ENCODE measurements around the gene CEPT1.
A peak's percentile ranks its signal among the peaks of the same experiment; 100 is the strongest.
"Not testable (repeated sequence)": the region's sequence is repeated elsewhere in the genome, so short reads cannot be mapped to it uniquely, and the experiment has no call there.

The CEPT1 gene

GRCh38 chr1:111139956-111140679, at the start of gene CEPT1, which contains the start of gene DRAM2:
CEPT1 (plus strand) TSS chr1:111140223; CDS start chr1:111147715, 7,492 bp downstream.
DRAM2 (minus strand) TSS chr1:111140093; CDS start chr1:111131554, 8,539 bp downstream.
- peak; percentile 93 to 95 for DNase-seq

- not testable (repeated sequence) for DNase-seq
Measured at GRCh38 chr1:111095421-111095820, 44.6 kb upstream of the CEPT1 start.

- no peak for DNase-seq
Measured at GRCh38 chr1:111097356-111098099, 42.5 kb upstream of the CEPT1 start.

GRCh38 chr1:111099289-111099688, 40.7 kb upstream of the CEPT1 start:
- no peak for DNase-seq

- no peak for DNase-seq
Measured at GRCh38 chr1:111101854-111102642, 38.0 kb upstream of the CEPT1 start.

- no peak for DNase-seq
Measured at GRCh38 chr1:111104981-111105380, 35.0 kb upstream of the CEPT1 start.

GRCh38 chr1:111110197-111110899, 29.7 kb upstream of the CEPT1 start:
- DNase-seq: no peak

GRCh38 chr1:111116496-111116895, 23.5 kb upstream of the CEPT1 start:
- DNase-seq: no peak

GRCh38 chr1:111126354-111126753, 13.7 kb upstream of the CEPT1 start:
- DNase-seq: no peak

GRCh38 chr1:111127923-111128643, 11.9 kb upstream of the CEPT1 start:
- no peak for DNase-seq

GRCh38 chr1:111129376-111129775, 10.6 kb upstream of the CEPT1 start:
- DNase-seq: no peak

- DNase-seq: no peak
Measured at GRCh38 chr1:111131693-111132092, 8.3 kb upstream of the CEPT1 start.

- DNase-seq: no peak
Measured at GRCh38 chr1:111133866-111134265, 6.2 kb upstream of the CEPT1 start.

GRCh38 chr1:111139324-111139955, 583 bp upstream of the CEPT1 start:
- DNase-seq: peak in 1 of 2 experiments; percentile 62

GRCh38 chr1:111140680-111140967, 601 bp downstream of the CEPT1 start:
- no peak for DNase-seq

- DNase-seq: no peak
Measured at GRCh38 chr1:111141245-111142220, 1.5 kb downstream of the CEPT1 start.

- no peak for DNase-seq
Measured at GRCh38 chr1:111142356-111142975, 2.4 kb downstream of the CEPT1 start.

GRCh38 chr1:111145542-111145941, 5.5 kb downstream of the CEPT1 start:
- DNase-seq: no peak

- DNase-seq: no peak
Measured at GRCh38 chr1:111145963-111146768, 6.1 kb downstream of the CEPT1 start.
